ENCODE measurements around the gene FAM89B.

GRCh38 chr11:65575568-65576231 is 3.4 kb downstream of the FAM89B start, which contains the start of gene EHBP1L1:
- TF ChIP-seq POLR2A (IDR thresholded peaks at IDR 0.05) (no peak), CTCF (IDR thresholded peaks at IDR 0.05) (no peak)

Measured in vagina (tissue), 2 donors.